ENCODE data around the gene TUBB4B.

TUBB4B gene

GRCh38 chr9:137221506-137222111 lies 19.5 kb upstream of the TUBB4B start:
- DNase-seq (ENCODE audit: extremely low read depth, low read depth): no peak
- TF ChIP-seq CTCF (IDR thresholded peaks at IDR 0.05; ENCODE audit: low read depth, low read length, missing control alignments): no peak
- H3K4me3 ChIP-seq (replicated peaks; ENCODE audit: low read depth, low read length): peak overlapping the region; percentile 13

- peak within 1 kb of the TSS; percentile 74 for H3K4me3 ChIP-seq (replicated peaks; ENCODE audit: low read depth, low read length)
These were observed 18.7 kb upstream of the TUBB4B start, which contains the start of gene RNF208 for GRCh38 chr9:137222190-137223077. Gene RNF208, minus strand, starts transcription at chr9:137222240. Its CDS starts 1,028 bp downstream, at chr9:137221212.

GRCh38 chr9:137223078-137223970 lies 17.8 kb upstream of the TUBB4B start:
- no peak for TF ChIP-seq CTCF (IDR thresholded peaks at IDR 0.05; ENCODE audit: low read depth, low read length, missing control alignments)
- peak overlapping the region; percentile 74 for H3K4me3 ChIP-seq (replicated peaks; ENCODE audit: low read depth, low read length)
- DNase-seq (ENCODE audit: extremely low read depth, low read depth): peak; percentile 97

More at GRCh38 chr9:137222190-137223077, 18.7 kb upstream of the TUBB4B start, which contains the start of gene RNF208:
- TF ChIP-seq CTCF (IDR thresholded peaks at IDR 0.05; ENCODE audit: low read depth, low read length, missing control alignments): no peak
- DNase-seq (ENCODE audit: extremely low read depth, low read depth): no peak

- H3K4me3 ChIP-seq (replicated peaks; ENCODE audit: low read depth, low read length): peak within 1 kb of the TSS; percentile 74
- no peak for TF ChIP-seq CTCF (IDR thresholded peaks at IDR 0.05; ENCODE audit: low read depth, low read length, missing control alignments)
- DNase-seq (ENCODE audit: extremely low read depth, low read depth): no peak
These were observed 16.0 kb upstream of the TUBB4B start, which contains the start of gene CYSRT1 for GRCh38 chr9:137224830-137225694. Gene CYSRT1, plus strand, starts transcription at chr9:137225174. Its CDS starts 448 bp downstream, at chr9:137225622.

GRCh38 chr9:137225699-137226331 lies 15.3 kb upstream of the TUBB4B start:
- no peak for TF ChIP-seq CTCF (IDR thresholded peaks at IDR 0.05; ENCODE audit: low read depth, low read length, missing control alignments)
- DNase-seq (ENCODE audit: extremely low read depth, low read depth): no peak
- no peak overlapping the region for H3K4me3 ChIP-seq (replicated peaks; ENCODE audit: low read depth, low read length)

Data from HFF-Myc (cell line).